HUES6 (cell line): ENCODE measurements around the gene PNPLA4.

Experiments used
- H3K27ac ChIP-seq: 2 replicates; pipeline ENCODE4 v1.7.0; 2013; ENCODE audit warnings: low read depth, mild to moderate bottlenecking, low read length, inconsistent platforms
- H3K27me3 ChIP-seq: 2 replicates; pipeline ENCODE4 v1.6.1; 2013; ENCODE audit warnings: low read length; ENCODE audit not compliant: control insufficient read depth, insufficient read depth
- H3K36me3 ChIP-seq: 2 replicates; pipeline ENCODE4 v1.6.1; 2013; ENCODE audit warnings: low read length; ENCODE audit not compliant: control insufficient read depth, insufficient read depth
- H3K4me1 ChIP-seq: 2 replicates; pipeline ENCODE4 v1.6.1; 2013; ENCODE audit warnings: low read length; ENCODE audit not compliant: control insufficient read depth, insufficient read depth
- H3K4me3 ChIP-seq: 2 replicates; pipeline ENCODE4 v1.5.1; 2013; ENCODE audit warnings: low read depth, low read length
- H3K9ac ChIP-seq: one replicate; pipeline ENCODE4 v1.6.1; 2013; ENCODE audit warnings: mild to moderate bottlenecking, low read length
- H3K9me3 ChIP-seq: 2 replicates; pipeline ENCODE4 v1.6.1; 2013; ENCODE audit warnings: low read depth, low read length; ENCODE audit not compliant: control insufficient read depth, insufficient read depth

PNPLA4 gene

GRCh38 chrX:7876957-7877356, 50.3 kb downstream of the PNPLA4 start:
- Histone ChIP-seq H3K36me3 (no peaks in the 10 kb centered on the region), H3K27ac (no peak overlapping the region), H3K4me3 (no peak overlapping the region), H3K9ac (no peak overlapping the region), H3K4me1 (no peaks in the 10 kb centered on the region), H3K9me3 (no peaks in the 10 kb centered on the region), H3K27me3 (no peaks in the 10 kb centered on the region)

- Histone ChIP-seq H3K9me3 (0 out of 2 replicates have a peak, but pooled peaks cover 3% of the 10 kb centered on the region), H3K9ac (no peak overlapping the region), H3K27me3 (no peaks in the 10 kb centered on the region; the same call in 1 of the 2 replicates), H3K4me3 (no peak overlapping the region), H3K4me1 (no peaks in the 10 kb centered on the region), H3K27ac (no peak overlapping the region), H3K36me3 (no peaks in the 10 kb centered on the region)
Measured at GRCh38 chrX:7872042-7872441, 55.2 kb downstream of the PNPLA4 start.

GRCh38 chrX:7852166-7852565, 75.0 kb downstream of the PNPLA4 start:
- Histone ChIP-seq H3K9ac (no peak overlapping the region), H3K27me3 (no peaks in the 10 kb centered on the region), H3K4me3 (no peak overlapping the region), H3K9me3 (no peaks in the 10 kb centered on the region), H3K36me3 (no peaks in the 10 kb centered on the region), H3K27ac (no peak overlapping the region), H3K4me1 (no peaks in the 10 kb centered on the region)
